CD14-positive monocyte (primary cell): ENCODE measurements around the gene CAB39L. TPM values are rescaled to one million over a fixed set of nuclear protein-coding genes. Genes with fewer than 3 reads are reported as not detected.

ENCODE experiments used
- DNase-seq, 3 donors: peaks; one replicate each; pipeline ENCODE4 v3.0.0-alpha.2; 2011 to 2022
- H2AFZ ChIP-seq: 2 replicates; pipeline ENCODE4 v1.6.0; 2012; ENCODE audit warnings: mild to moderate bottlenecking, low read depth, low read length, inconsistent platforms; ENCODE audit not compliant: insufficient read depth, poor library complexity, severe bottlenecking
- H3K27ac ChIP-seq, 2 donors: 1 replicate in 1 of 2; 2 replicates in 1 of 2; pipeline ENCODE4 v1.5.1; 2012 to 2013; ENCODE audit warnings: low read length in 2 of 2, control low read depth in 1 of 2, inconsistent platforms in 1 of 2, low read depth in 1 of 2, mild to moderate bottlenecking in 1 of 2
- H3K27me3 ChIP-seq, 2 donors: one replicate each; pipeline versions ENCODE4 v1.6.0 to v1.6.1; 2011 to 2013; ENCODE audit warnings: low read length in 2 of 2; ENCODE audit not compliant: control insufficient read depth in 2 of 2, insufficient read depth in 2 of 2
- H3K36me3 ChIP-seq, 2 donors: replicated peaks in 1 of 2; 1 replicate in 1 of 2; 2 replicates in 1 of 2; pipeline versions ENCODE4 v1.5.1 to v1.6.1; 2012 to 2013; ENCODE audit warnings: low read length in 2 of 2, control low read depth in 1 of 2, inconsistent platforms in 1 of 2, mild to moderate bottlenecking in 1 of 2; ENCODE audit not compliant: insufficient read depth in 2 of 2, control insufficient read depth in 1 of 2
- H3K4me1 ChIP-seq, 2 donors: 1 replicate in 1 of 2; 2 replicates in 1 of 2; pipeline versions ENCODE4 v1.5.1 to v1.6.1; 2012 to 2013; ENCODE audit warnings: low read length in 2 of 2, control low read depth in 1 of 2, inconsistent platforms in 1 of 2, mild to moderate bottlenecking in 1 of 2, moderate library complexity in 1 of 2; ENCODE audit not compliant: insufficient read depth in 2 of 2, control insufficient read depth in 1 of 2
- H3K4me2 ChIP-seq: replicated peaks from 2 replicates; pipeline ENCODE3; 2012; ENCODE audit warnings: low read length, moderate library complexity, mild to moderate bottlenecking; ENCODE audit not compliant: poor library complexity, severe bottlenecking; ENCODE audit errors: extremely low read depth
- H3K4me3 ChIP-seq, 3 experiments: fragments of 200-600 bp in 1 of 3; sonication (generic) in 1 of 3; replicated peaks in 1 of 3; 1 replicate in 2 of 3; 2 replicates in 1 of 3; pipeline ENCODE4 v1.5.1; 2011 to 2013; ENCODE audit warnings: low read length in 3 of 3, mild to moderate bottlenecking in 3 of 3, control low read depth in 2 of 3, low read depth in 2 of 3, inconsistent platforms in 1 of 3, moderate library complexity in 1 of 3
- H3K79me2 ChIP-seq: 2 replicates; pipeline ENCODE4 v1.6.0; 2012; ENCODE audit warnings: mild to moderate bottlenecking, control low read depth, inconsistent platforms, low read length, moderate library complexity; ENCODE audit not compliant: insufficient read depth
- H3K9ac ChIP-seq: 2 replicates; pipeline ENCODE4 v1.6.0; 2017; ENCODE audit warnings: low read length, mild to moderate bottlenecking; ENCODE audit not compliant: insufficient read depth, poor library complexity, severe bottlenecking
- H3K9me3 ChIP-seq, 2 donors: replicated peaks in 1 of 2; 1 replicate in 1 of 2; 2 replicates in 1 of 2; pipeline versions ENCODE4 v1.5.1 to v1.6.1; 2012 to 2013; ENCODE audit warnings: low read length in 2 of 2, control low read depth in 1 of 2; ENCODE audit not compliant: control insufficient read depth in 1 of 2, insufficient read depth in 1 of 2
- H4K20me1 ChIP-seq: 2 replicates; pipeline ENCODE4 v1.6.0; 2012; ENCODE audit warnings: mild to moderate bottlenecking, low read length, control low read depth, moderate library complexity; ENCODE audit not compliant: insufficient read depth
- H3K27ac Mint-ChIP-seq, 7 donors: one replicate each; pipeline ENCODE4 v1.8.0; 2020; ENCODE audit warnings: mild to moderate bottlenecking in 7 of 7, mixed read lengths in 7 of 7, moderate library complexity in 6 of 7, inconsistent platforms in 2 of 7
- H3K27me3 Mint-ChIP-seq, 3 donors: one replicate each; pipeline ENCODE4 v1.8.0; 2021 to 2022; ENCODE audit warnings: low read depth in 3 of 3, mild to moderate bottlenecking in 3 of 3, mixed read lengths in 3 of 3, moderate library complexity in 3 of 3, inconsistent platforms in 1 of 3
- H3K36me3 Mint-ChIP-seq, 2 donors: one replicate each; pipeline ENCODE4 v1.8.0; 2020; ENCODE audit warnings: mixed read lengths in 2 of 2, inconsistent platforms in 1 of 2, mild to moderate bottlenecking in 1 of 2
- H3K4me1 Mint-ChIP-seq: one replicate; pipeline ENCODE4 v1.8.0; 2020; ENCODE audit warnings: mild to moderate bottlenecking, mixed read lengths
- H3K4me3 Mint-ChIP-seq, 2 donors: one replicate each; pipeline ENCODE4 v1.8.0; 2020; ENCODE audit warnings: mild to moderate bottlenecking in 2 of 2, mixed read lengths in 2 of 2, moderate library complexity in 1 of 2
- H3K9me3 Mint-ChIP-seq, 7 donors: one replicate each; pipeline ENCODE4 v1.8.0; 2020 to 2022; ENCODE audit warnings: mixed read lengths in 7 of 7, mild to moderate bottlenecking in 6 of 7, moderate library complexity in 6 of 7, inconsistent platforms in 2 of 7
- WGBS: methylation state at CpG from one replicate; pipeline ENCODE4 v1.1.5; 2013; ENCODE audit warnings: missing lambda C conversion rate; ENCODE audit not compliant: insufficient coverage; 5-methylcytosine and 5-hydroxymethylcytosine counted together
- intact Hi-C, 2 donors: fragments of 100-400 bp; cut with micrococcal nuclease; formaldehyde crosslinking; loops; one replicate each; pipeline versions ENCODE4 v1.15.0 to v1.15.1; 2023
- polyA plus RNA-seq, 3 donors: library from polyadenylated mRNA; depleted of rRNA in 1 of 3; unstranded in 2 of 3; stranded (reverse) in 1 of 3; fragments of 300-500 nt in 2 of 3; fragments of >200 nt in 1 of 3; fragmentation: Illumina TruSeq in 2 of 3; gene quantifications; 1 replicate in 2 of 3; 2 replicates in 1 of 3; pipeline ENCODE4 v1.2.3, GENCODE V29; 2012 to 2021
- TF ChIP-seq, protein P1 (sequence below): fragments of 200-600 bp; IDR thresholded peaks from one replicate; pipeline ENCODE4 v1.8.0; 2022; ENCODE audit warnings: antibody characterized with exemption, mild to moderate bottlenecking

Gene CAB39L
- polyA plus RNA-seq, 3 donors, result 1.9 to 5.1 (median 2.7) TPM

DNA sequence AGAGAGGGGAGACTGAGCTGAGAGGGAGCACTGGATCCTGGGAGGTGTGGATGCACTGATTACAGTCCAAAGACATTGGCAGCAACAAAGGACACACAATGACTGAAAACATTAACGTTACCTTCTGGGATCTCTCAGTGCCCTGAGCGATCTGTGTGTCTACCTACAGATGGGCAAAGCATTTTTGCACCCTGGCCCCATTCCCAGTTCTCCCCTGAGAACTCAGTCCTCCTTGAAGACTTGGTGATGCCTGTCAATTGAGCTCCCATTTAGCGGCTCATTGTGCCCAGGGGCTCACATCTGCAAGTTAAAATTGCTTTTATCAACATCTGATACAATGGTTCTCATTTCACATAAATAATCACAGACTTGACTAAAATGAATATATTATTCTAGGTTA is 133.6 kb downstream of the CAB39L start:
- H3K4me1 ChIP-seq, result no peaks in the 10 kb centered on the region

DNA sequence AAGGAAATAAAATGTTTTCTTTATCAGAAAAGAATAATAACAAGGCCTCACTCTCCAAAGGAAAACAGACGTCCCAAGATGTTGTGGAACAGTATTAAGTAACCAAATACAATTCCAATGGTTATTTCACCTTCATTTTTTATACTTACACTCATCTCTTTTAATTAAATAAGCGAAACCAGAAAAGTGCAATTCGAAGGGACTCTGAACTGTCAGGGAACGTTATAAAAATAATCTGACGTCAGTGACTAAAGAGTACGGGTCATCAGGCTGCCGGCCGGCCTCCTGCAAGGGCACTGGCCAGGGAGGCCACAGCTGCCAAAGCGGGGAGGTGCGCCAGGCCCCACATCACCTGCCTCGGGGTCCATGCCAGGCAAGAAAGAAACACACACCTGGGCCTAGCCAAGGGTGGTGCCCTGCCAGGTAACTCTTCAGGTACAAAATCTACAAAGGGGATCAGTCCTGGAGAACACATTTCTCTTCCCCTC is 134.9 kb downstream of the CAB39L start:
- H3K79me2 ChIP-seq, result no peaks in the 10 kb centered on the region
- H3K4me2 ChIP-seq, result no peak overlapping the region
- no peak for DNase-seq
- intact Hi-C loops, result loop anchor here in 1 of 2 donors (10.0 kb wide), 1 partner anchor 126 kb away; no protein-coding TSS in a partner anchor
- no peak overlapping the region for H3K4me3 Mint-ChIP-seq
- H3K27ac Mint-ChIP-seq, result no peak overlapping the region
- no peaks in the 10 kb centered on the region for H4K20me1 ChIP-seq
- no peaks in the 10 kb centered on the region for H3K36me3 ChIP-seq
- H3K27me3 Mint-ChIP-seq, result peaks cover 0 to 2% (median 1%) of the 10 kb centered on the region in 3 donors
- no peak overlapping the region for H3K27ac ChIP-seq
- no peaks in the 10 kb centered on the region for H3K27me3 ChIP-seq
- H3K36me3 Mint-ChIP-seq, result peaks cover 0 to 10% of the 10 kb centered on the region in 2 donors
- H3K4me1 ChIP-seq, result no peaks in the 10 kb centered on the region
- no peak overlapping the region for H3K4me3 ChIP-seq
- WGBS, result 97% methylated on average over 10 of the region's 11 CpGs
- H3K9me3 ChIP-seq, result no peaks in the 10 kb centered on the region
- TF ChIP-seq, protein P1, sequence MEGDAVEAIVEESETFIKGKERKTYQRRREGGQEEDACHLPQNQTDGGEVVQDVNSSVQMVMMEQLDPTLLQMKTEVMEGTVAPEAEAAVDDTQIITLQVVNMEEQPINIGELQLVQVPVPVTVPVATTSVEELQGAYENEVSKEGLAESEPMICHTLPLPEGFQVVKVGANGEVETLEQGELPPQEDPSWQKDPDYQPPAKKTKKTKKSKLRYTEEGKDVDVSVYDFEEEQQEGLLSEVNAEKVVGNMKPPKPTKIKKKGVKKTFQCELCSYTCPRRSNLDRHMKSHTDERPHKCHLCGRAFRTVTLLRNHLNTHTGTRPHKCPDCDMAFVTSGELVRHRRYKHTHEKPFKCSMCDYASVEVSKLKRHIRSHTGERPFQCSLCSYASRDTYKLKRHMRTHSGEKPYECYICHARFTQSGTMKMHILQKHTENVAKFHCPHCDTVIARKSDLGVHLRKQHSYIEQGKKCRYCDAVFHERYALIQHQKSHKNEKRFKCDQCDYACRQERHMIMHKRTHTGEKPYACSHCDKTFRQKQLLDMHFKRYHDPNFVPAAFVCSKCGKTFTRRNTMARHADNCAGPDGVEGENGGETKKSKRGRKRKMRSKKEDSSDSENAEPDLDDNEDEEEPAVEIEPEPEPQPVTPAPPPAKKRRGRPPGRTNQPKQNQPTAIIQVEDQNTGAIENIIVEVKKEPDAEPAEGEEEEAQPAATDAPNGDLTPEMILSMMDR, result no peak
- H3K9ac ChIP-seq, result no peak overlapping the region
- no peaks in the 10 kb centered on the region for H3K4me1 Mint-ChIP-seq
- no peak overlapping the region for H2AFZ ChIP-seq
- H3K9me3 Mint-ChIP-seq, result no peaks in the 10 kb centered on the region

More for the DNA sequence above, 133.6 kb downstream of the CAB39L start:
- H3K4me2 ChIP-seq, result no peak overlapping the region
- Mint-ChIP-seq H3K27ac (no peak overlapping the region), H3K27me3 (peaks cover 0 to 1% (median 0%) of the 10 kb centered on the region in 3 donors), H3K36me3 (peaks cover 0 to 10% of the 10 kb centered on the region in 2 donors), H3K9me3 (no peaks in the 10 kb centered on the region), H3K4me1 (no peaks in the 10 kb centered on the region), H3K4me3 (no peak overlapping the region)
- no peaks in the 10 kb centered on the region for H3K79me2 ChIP-seq
- H3K27me3 ChIP-seq, result no peaks in the 10 kb centered on the region
- no peaks in the 10 kb centered on the region for H4K20me1 ChIP-seq
- no peak for DNase-seq
- 93% methylated on average over 2 of the region's 3 CpGs for WGBS
- no peak overlapping the region for H3K9ac ChIP-seq
- no peaks in the 10 kb centered on the region for H3K9me3 ChIP-seq
- H2AFZ ChIP-seq, result no peak overlapping the region
- intact Hi-C loops, result no loop called here
- H3K4me3 ChIP-seq, result no peak overlapping the region
- no peaks in the 10 kb centered on the region for H3K36me3 ChIP-seq
- TF ChIP-seq, protein P1, result no peak
- H3K27ac ChIP-seq, result no peak overlapping the region
